Fibroblast of gingiva (primary cell): Measurements from ENCODE around the gene LYSMD2.
"Not testable (repeated sequence)": the region's sequence is repeated elsewhere in the genome, so short reads cannot be mapped to it uniquely, and the experiment has no call there.

Source experiments
- DNase-seq: peaks from one replicate; pipeline ENCODE4 v3.0.0-alpha.2; 2011; ENCODE audit warnings: low read depth

Gene LYSMD2, protein sequence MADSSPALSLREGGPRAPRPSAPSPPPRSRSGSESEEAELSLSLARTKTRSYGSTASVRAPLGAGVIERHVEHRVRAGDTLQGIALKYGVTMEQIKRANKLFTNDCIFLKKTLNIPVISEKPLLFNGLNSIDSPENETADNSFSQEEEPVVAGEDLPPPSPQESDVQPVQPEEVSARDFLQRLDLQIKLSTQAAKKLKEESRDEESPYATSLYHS

DNA sequence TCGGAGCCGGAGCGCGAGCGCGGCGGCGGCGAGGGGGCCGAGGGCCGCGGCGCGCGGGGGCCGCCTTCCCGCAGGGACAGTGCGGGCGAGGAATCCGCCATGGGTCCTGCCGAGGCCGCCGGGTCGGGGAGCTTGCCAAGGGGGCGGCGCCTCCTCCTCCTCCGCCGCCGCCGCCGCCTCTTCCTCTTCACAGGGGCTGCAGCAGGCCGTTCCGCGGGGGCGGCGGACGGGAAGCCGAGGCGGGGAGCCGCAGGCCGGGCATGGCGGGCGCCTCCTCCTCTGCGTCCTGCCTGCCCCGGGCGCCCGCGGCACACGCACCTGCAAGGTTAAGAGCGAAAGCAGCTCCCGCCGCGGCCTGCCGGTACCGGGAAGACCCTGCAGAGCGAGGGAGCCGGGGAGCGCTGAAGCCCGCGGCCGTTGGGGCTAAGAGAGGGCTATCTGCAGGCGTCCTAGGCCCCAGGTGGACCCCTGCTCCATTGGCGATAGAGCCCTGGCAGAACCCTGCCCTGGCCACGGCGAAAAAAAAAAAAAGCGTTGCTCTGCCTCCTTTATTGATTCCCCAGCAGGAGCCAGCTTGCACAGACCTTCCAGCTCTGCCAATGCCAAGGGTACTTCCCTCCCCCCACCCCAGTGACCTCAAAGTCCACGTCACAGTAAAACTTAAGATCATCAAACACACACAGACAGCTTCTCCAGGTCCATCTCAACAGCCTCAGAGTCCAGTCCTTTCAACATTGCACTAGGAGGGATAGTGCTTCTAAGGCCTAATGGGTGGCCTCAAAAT lies at the start of gene LYSMD2:
Gene LYSMD2 (minus strand): TSS at position 134 of the 784 bp plus-strand sequence. CDS start 33 bp downstream, at position 101.
- peak; percentile 53 for DNase-seq

DNA sequence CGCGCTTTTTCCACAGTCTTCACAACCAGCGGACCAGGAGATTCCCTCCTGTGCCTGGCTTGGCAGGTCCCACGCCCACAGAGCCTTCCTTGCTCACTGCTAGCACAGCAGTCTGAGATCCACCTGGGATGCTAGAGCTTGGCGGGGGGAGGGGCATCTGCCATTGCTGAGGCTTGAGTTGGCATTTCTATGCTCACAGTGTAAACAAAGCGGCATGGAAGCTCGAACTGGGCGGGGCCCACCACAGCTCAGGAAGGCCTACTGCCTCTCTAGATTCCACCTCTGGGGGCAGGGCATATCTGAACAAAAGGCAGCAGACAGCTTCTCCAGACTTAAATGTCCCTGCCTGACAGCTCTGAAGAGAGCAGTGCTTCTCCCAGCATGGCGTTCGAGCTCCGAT lies 49.7 kb upstream of the LYSMD2 start:
- DNase-seq: not testable (repeated sequence)

DNA sequence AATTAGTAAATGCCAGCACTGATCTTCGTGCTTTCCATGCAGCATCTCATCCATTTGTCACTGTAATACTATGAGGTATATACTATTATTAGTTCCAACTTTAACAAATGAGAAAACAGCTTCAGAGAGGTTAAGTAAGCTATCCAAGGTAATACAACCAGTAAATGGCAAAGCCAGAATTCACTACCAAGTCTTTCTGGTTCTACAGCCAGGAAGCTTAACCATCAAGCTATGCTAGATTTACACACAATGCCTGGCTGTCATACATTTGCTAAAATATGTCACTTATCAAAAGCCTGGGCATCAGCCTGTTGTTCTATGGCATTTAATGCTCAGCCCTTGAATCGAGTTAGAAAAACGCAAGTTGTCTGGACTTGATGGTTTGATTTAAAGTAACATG lies 46.5 kb upstream of the LYSMD2 start:
- DNase-seq: no peak

DNA sequence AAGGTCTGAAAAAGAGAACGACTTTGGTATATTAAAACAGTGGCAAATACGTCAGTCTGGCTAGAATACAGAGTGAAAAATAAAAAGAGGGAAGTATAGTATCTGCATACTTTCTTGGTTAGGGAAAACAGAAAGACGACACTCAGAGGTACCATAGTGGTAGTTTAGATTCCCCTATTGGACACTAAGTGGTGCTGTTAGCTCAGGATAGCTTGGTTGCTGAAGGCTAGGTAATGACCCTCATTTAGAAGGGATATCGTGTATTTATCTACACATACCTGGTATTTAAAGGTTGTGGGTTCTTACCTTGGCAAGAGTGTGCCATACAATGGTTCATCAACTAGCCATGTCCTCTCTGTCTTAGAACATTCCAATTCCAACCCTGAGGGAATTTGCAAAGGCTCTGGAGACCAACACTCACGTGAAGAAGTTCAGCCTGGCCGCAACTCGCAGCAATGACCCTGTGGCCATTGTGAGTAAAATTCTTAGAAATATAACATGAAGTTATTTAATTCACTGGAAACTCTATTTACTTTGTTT lies 45.0 kb upstream of the LYSMD2 start:
- DNase-seq: no peak

DNA sequence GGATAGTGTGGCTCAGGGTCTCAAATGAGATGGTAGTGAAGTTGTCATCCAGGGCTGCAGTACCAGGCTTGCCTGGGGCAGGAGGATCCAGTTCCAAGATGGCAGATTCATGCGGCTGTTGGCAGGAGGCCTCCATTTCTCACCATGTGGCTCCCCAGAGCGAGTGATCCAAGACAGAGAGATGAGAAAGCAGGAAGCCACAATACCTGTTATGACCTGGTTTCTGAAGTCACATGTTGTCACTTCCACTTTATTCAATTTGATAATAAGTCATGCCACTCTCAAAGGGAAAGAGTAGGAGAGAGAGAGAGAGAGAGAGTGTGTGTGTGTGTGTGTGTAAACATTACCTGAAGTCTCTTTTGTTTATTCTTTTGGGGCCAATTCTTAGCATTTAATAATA lies 44.1 kb upstream of the LYSMD2 start:
- no peak for DNase-seq

DNA sequence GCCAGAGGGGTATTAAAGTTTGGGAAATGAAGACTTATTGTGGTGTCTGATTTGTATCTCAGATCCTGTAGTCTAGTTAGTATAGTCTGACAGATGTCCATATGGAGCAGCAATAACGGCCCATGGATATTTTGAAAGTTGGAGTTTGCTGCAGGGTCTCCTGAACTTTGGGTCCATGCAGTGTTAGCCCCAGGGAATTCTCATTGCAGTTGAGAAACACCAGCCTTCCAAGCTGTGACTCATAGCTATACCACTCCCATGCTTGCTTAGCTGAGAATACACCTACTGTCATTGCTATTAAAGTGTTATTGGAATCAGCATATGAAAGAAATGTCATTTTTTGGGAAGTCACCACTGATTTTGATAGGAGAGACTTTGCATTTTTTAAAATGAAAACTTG lies 43.2 kb upstream of the LYSMD2 start:
- DNase-seq: no peak

DNA sequence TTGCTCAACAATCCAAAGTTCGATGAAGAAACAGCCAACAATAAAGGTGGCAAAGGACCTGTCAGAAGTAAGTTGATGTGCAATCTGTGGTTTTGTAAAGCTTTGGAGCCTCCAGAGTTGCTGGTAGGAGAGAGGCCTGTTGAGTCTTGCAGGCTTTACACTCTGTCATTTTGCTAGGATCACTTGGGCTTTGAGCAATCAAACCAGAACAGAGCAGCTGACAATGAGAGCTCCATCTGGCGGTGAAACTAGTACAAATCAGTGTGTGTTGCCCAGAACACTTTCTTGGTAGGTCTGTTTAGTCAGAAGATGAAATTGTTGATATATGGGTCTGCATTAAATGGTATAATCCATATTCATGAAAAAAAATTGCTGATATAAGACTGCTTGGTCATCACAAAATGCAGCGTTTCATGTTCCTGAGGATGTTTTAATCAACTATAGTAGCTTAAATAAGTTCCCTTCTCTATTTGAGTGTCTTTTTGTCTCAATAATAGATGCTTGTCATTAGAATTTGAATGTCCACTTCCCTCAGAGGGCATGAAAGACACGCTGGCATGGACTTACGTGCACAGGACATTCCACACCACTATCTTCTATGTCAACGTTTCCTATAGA lies 39.6 kb upstream of the LYSMD2 start:
- peak; percentile 63 for DNase-seq

DNA sequence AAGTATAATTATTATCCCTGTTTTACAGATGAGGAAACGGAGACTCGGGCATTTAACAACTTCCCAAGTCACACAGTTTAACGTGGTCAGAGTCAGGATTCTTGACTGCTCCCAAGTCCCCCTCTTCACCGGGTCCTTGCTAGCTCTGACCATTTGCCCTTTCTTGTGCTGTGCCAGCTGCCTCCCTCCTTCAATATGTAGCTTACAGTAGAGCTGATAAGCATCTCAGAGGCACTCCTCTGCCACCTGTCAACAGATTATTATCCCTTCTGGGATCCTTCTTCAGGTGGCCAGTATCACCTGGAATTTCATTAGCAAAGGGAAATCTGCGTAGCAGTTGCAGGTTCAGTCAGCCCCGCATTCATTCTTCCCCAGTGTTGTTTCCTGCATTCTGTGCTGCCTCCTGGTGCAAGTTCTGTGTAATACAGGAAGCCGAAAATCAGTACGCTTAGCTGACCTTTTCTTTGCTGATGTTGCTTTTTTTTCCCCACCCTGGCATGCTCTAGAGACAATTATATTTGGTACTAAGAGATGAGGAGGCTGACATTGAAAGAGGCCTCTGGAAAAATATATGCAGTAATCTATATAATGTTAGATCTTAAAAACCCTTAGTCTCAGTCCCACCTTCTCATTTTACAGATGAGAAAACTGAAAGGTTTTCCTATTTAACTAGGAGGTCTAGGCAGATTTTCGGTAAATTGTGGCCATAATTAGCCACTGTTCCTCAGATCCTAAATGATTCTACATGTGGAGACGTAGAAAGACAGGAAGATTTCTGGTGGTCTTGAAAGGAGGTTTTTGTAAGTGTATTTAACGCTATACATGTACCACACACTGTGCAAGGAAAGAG lies 38.7 kb upstream of the LYSMD2 start:
- DNase-seq: peak; percentile 23

DNA sequence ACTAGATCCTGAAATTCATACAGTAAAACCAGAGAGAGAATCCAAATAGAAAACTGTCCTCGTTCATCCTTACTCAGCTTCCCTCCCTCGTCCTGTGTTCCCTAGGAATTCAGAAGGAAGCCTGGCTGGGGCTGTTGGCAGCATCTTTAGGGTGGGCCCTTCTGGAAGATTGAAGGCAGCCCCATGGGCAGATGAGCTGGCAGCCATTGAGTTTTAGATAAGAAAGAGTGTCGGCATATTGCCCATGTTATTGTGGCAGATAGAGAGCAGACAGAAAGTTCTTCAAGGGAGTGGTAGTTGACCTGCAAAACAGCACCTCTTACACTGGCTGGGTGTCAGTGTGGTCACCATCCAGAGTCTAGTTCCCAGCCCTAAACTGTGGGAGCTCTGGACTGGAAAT lies 37.5 kb upstream of the LYSMD2 start:
- no peak for DNase-seq

DNA sequence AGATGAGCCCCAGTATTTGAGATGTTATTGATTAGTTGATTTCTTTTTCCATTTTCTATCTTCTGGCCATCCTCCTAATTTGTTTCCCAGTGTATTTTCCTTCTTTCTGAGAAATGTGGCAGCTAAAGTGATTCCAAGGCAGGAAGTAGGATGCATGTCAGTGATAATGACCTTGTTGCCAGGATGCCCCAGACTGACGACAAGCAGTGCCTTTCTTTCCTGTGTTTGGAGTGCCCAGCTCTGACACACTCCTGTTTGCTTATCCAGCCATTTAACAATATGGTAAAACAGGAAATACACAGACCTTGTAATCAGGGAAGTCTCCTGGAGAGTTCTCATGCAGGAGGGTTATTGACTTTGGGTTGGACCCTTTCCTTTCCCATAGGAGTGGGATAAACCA lies 34.3 kb upstream of the LYSMD2 start:
- no peak for DNase-seq

DNA sequence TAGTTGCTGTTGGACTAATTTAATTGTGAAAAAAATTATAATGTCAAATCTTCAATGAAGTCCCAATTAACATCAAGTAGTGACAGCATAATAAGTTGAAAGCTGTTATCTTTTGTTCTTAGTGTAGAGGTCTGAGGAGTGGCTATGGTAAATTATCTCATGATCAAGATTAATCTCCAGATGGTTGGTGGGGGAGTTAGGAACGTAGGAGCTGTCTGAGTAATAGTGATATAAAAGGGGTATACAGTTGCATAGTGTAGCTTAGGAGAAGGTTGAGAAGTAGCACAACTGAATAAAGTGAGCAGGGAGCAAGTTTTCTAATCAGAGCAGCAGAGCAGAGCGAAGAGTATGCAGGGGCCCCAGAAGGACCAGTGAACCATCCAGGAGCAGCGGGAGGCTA lies 33.4 kb upstream of the LYSMD2 start:
- DNase-seq: no peak

DNA sequence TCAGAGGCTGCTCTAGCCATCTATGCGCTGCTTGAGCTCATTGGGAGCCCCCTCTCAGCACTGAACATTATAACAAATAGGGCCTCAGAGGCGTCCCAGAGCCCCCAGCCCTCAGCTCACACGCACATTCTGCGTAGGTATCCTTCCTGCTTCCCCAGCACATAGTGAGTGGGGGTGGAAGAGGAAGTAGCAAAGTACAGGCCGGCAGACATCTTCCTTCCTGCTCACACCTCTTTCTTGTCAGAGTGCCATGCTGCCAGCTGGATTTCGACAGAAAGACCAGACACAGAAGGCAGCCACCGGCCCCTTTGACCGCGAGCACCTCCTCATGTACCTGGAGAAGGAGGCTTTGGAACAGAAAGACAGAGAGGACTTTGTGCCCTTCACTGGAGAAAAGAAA lies 30.6 kb upstream of the LYSMD2 start:
- DNase-seq: no peak

DNA sequence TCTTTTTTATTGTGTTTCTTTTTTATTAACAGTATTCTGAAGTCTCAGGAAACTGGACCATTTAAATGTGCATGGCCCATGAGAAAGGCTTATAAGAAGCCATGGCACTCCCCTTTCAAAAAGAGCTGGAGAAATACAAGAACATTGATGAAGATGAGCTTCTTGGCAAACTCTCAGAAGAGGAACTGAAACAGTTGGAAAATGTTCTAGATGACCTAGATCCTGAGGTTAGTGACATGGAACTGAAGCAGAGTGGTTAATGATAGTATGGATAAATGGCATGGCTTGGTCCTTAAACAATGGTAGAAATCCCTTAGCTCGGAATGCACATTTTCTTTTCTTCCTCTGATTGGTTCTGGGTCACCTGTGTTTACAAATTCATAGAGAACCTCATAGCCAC lies 28.9 kb upstream of the LYSMD2 start:
- DNase-seq: no peak

DNA sequence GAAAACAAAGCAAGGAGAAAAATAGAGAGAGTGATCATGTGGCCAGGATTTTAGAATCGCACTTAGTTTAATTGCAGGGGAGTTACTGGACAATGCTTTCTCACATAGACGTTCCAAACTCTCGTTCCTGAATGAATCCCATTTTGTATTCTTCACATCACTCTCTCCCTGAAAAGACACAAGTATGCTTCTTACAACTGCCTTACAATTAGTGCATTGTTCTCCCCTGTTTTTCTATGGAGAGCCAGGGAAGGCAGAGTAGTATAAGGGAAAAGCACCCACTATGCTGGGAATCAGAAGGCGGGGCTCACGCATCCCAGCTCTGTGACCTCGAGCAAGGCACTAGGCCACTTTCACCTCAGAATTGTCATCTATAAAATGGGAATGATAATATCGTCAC lies 28.3 kb upstream of the LYSMD2 start:
- no peak for DNase-seq

DNA sequence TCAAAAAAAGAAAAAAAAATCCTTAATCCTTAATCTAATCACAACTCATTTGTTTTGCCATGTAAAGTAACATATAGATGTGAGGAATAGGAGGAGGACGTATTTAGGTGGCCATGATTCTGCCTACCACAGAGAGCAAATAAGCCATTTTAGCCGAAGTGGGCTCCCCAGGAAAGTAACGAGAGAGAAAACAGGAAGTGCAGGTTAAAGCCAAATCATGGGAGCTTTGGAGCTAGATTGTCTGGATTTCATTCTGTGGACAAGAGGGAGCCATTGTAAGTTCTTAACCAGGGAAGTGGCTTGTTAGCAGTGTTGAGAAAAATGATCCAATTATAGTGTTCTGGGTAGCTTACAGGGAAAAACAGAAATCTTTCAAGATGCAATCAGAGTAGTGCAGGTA lies 23.4 kb upstream of the LYSMD2 start:
- no peak for DNase-seq

DNA sequence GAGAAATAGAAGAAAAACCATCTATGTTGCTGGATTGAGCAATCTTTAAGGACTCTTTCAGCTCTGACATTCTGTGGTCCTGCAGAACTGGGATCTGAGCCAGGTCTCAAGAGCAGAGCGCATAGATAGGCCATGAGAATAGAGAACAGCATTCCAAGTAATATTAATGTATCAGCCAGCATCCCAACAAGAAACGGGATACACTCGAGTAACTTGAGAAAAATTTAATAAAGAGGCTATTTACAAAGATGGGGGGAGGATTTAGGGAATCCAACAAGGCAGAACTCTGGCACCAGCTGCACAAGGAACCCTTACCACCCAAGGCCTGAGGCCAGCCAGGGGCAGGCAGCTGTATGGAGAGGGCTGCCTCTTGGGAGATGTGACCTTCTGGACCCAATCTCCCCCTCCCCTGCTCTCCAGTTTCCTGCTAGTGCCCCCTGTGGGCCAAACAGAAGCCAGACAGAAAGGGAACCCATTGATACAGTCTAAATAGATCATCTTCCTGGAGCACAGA lies 22.2 kb upstream of the LYSMD2 start:
- peak; percentile 96 for DNase-seq

DNA sequence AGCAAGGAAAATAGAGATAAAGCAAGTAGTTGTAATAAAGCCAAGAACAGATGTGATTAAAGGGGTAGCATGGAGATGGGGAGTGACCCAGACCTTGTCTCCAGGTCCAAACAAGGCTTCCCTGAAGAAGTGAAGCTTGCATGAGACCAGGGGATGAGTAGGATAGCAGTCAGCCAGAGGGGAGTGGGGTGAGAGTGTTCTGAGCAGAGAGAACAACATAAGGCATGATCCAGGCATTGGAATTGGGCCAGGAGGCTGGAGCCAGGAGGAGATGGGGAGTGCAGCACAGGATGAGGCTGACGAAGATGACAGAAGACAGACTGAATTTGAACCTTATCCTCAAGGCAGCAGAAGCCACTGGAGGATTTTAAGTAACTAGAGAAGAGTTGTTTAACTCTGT lies 21.2 kb upstream of the LYSMD2 start:
- DNase-seq: peak; percentile 35

DNA sequence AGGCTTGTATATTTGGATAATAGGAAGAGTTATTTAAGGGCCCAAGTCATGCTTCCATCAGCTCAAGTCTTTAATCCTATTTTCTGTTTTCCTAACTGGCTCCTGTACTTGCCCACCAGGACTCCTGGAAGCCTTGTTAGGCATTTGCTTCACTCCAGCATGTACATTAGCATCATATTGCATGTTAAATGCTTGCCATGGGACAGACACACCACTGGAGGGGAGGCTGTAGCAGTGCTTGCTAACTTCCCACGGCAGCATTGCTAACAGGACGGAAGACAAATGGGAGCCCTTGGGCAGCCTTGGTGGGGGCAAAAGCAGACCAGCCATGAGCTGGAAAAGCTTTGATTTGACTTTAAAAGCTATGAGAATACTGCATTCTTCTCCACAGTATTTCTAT lies 20.0 kb upstream of the LYSMD2 start:
- no peak for DNase-seq

DNA sequence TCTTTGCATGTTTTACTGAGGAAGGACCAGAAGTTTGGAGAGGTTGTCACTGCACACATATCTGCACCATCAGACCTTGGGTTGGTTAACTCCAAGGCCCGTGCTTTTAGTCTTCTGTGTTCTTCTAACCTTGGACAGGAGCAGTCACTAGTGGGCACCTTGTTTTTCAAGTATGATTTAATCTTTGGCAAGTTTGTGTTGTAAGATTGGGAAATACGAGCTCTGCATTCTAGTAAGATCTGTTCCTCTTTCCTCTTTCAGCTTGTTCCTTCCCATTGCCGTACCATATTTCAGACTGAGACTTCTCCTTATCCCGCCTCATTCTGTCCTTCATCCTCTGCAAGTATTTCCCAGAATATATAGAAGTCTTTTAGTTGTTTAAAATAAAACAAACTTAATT lies 19.0 kb upstream of the LYSMD2 start:
- DNase-seq: no peak

DNA sequence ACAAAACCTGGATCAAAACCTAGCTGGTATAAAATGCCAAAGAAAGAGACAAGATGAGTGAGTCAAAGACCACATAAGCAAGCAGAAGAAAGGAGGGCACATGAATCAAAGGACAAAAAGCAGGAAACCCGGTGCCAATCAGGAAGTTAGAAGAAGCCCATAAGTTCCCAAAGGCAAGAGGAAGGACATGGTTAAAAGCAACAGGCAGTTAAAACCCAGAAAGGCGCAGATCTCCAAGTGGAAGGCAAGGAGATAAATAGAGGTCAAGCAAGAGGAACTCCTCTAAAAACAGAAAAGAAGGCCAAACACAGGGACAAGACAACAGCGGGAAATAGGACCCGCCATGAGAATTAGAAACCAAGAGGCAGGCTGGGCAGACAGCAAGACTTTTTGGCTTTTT lies 18.3 kb upstream of the LYSMD2 start:
- DNase-seq: no peak

DNA sequence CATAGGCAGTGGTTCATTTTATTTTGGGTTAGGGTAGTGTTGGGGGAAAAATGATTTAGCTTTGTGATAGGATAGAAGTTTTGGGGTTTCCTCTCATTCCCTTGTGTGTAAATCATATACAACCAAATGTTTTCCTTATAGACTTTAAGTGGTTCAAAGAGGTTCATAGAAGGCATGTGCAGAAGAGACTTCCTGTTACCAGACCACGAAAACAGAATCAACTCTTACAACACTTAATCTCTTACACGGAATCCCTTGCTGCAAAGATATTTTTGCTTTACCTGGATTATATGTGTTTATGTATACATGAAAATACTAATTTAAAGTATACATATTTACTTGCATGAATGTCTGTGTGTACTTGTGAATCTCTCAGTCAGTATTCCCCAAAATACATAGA lies 16.8 kb upstream of the LYSMD2 start:
- no peak for DNase-seq

DNA sequence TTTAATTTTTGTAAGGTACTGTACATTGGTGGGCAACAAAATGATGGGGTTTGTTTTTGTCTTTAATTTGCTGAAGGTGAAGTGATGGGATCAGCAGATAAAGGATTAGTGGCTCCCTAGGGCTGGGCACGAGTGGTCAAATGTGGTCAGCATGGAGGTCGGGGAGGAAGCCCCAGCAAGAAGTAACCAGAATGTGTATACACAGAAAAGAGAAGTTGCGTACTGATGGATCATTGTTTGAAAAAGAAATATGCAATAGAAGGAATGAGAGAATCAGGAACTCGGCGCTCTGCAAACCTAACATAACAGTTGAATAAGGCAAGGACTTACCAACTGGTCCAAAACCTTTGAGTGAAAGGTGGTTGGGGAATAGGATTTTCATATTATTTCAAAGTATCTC lies 15.4 kb upstream of the LYSMD2 start:
- DNase-seq: no peak
